HG03354 (cell line): ENCODE results near the gene FRAS1.
"Not testable (repeated sequence)": the region's sequence is repeated elsewhere in the genome, so short reads cannot be mapped to it uniquely, and the experiment has no call there.

Source experiments
- ATAC-seq: cut with Tn5 transposase; IDR thresholded peaks from one replicate; pipeline ENCODE4 v1.9.1; 2021; ENCODE audit warnings: mild to moderate bottlenecking; ENCODE audit not compliant: unreplicated experiment, poor library complexity, severe bottlenecking

The FRAS1 gene

GRCh38 chr4:78460368-78460767, 403.2 kb downstream of the FRAS1 start:
- ATAC-seq, result no peak

DNA sequence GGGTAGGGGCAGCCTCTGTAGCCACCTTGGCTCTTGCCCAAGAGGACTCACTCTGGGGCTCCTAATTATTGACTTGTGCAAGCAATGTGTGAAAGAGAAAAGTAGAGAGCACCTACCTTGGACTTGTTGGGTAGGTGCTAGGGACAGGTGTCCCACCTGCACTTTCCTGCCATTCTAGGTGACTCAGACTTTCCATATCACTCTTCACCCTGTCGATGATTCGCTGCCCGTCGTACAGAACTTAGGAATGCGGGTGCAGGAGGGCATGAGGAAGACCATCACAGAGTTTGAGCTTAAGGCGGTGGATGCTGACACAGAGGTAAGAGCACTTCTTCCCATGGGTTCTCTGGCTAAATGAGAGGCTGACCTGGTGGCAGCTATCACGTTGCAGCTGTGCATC, 407.1 kb downstream of the FRAS1 start:
- no peak for ATAC-seq

DNA sequence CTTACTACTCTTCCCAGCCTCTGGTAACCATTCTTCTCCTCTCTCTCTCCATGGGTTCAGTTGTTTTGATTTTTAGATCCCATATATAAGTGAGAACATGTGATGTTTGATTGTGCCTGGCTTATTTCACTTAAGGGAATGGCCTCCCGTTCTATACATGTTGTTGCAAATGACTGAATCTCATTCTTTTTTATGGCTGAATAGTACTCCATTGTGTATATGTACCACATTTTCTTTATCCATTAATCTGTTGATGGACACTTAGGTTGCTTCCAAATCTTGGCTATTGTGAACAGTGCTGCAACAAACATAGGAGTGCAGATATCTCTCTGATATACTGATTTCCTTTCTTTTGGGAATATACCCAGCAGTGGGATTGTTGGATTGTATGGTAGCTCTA, 410.1 kb downstream of the FRAS1 start:
- ATAC-seq, result not testable (repeated sequence)

GRCh38 chr4:78468272-78468671, 411.1 kb downstream of the FRAS1 start:
- no peak for ATAC-seq

DNA sequence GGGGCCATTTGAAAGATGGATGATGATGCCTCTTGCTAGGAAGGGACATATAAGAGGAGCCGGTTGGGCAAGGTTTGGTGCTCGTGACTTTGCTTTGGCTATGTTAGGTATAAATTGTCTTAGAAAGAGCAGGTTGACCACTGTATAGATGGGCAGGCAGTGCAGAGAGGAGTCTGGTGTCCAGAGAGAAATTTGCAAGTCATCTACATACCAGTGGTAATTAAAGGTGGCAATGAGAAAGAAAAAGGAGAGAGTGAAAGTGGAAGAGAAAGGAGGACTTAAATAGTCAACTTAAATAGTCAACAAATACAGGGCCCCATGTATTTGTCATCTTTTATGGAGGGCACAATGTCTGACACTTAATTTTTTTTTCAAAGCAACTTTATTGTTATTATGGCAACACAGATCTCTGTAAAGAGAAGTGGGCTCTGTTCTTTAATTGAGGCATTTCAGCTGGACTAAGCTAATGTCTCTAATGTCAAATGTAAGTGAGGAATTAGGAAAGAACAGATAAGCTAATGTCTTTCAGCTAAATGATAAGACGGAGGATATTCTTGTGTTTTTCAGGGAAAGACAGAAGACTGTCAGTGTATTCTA, 419.1 kb downstream of the FRAS1 start:
- ATAC-seq, result no peak

GRCh38 chr4:78477276-78477675, 420.2 kb downstream of the FRAS1 start:
- no peak for ATAC-seq

DNA sequence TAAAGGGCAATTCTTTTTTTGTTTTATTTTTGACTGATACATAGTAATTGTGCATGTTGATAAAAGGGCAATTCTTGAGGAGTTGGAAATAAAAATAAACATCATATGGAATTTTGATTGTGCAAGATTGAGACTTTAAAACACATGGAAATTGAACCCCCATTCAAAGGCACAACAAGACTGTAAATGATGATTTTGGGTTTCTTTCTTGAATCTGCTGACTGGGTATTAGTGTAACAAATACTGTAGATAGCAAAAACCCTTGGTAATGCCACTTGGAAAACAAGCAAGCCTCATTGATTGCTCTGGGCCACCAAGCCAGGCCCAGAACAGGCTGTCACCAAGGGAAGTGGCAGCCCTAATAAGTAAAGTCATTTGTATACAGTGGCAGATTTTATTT, 421.4 kb downstream of the FRAS1 start:
- no peak for ATAC-seq

DNA sequence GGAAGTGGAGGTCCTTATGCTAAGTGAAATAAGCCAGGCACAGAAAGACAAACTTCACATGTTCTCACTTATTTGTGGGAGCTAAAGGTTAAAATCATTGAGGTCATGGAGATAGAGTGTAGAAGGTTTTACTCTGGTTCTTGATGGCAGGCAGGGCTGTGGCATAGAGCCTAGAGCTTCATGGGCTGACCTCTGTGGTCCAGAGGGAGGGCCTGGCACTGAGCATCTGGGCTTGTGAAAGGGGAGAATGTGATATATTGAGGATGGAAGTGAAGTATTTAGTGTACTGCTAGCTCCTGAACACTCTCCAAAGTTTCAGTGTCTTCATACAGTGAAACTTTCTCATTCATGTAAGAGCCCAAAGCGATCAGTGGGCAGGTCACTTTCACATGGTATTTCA, 423.2 kb downstream of the FRAS1 start:
- no peak for ATAC-seq

- no peak for ATAC-seq
Measured at GRCh38 chr4:78481180-78481579, 424.1 kb downstream of the FRAS1 start.

GRCh38 chr4:78482281-78482680, 425.2 kb downstream of the FRAS1 start:
- ATAC-seq, result no peak

GRCh38 chr4:78483811-78484210, 426.7 kb downstream of the FRAS1 start:
- no peak for ATAC-seq

GRCh38 chr4:78484574-78484973, 427.5 kb downstream of the FRAS1 start:
- ATAC-seq, result no peak

- ATAC-seq, result no peak
Measured at GRCh38 chr4:78493731-78494130, 436.6 kb downstream of the FRAS1 start.

DNA sequence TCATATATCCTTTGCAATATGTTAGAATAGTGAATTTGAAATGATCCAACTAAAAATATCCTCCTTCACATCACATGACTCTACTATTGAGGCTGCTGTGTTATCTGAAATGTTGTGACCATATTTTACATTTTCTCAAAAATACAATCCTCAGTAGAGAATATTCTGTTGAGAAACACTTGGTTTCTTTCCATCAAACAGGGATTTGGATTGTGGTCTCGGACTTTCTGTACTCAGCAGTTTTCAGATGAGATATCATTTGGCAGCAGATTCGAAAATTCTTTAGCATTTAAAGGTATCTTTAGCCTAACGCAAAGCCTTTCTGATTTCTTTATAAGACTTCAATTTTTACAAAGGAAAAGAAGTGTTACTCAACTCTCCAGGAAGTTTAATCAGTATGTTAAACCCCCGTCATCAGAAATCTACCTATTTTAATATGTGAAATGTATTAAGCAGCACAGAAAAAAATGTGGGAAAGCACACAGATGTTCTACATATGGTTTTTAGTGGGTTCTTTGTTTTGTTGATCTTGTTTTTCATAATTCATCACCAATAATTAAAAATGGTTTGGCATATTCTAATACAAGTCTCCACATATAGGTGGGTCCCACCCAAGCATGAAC, 439.0 kb downstream of the FRAS1 start:
- no peak for ATAC-seq

- ATAC-seq, result not testable (repeated sequence)
Measured at GRCh38 chr4:78506260-78506659, 449.1 kb downstream of the FRAS1 start.

DNA sequence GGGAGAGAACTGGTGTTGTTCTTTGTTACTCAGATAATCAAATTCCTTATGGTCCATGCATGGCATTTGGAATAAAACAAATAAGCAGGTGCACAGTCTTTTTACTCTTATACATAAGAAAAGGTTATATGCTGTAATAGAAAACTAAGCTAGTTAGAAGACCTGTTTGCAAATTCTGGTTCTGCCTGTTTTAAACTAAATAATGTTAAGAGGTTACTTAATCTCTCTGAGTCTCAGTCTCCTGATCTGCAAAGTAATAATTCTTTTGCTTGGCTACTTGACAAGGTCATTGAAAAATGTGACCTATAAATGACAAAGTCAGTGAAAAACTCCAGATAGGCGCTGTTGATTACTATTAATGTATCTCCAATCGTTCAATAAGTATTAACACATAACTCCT, 451.9 kb downstream of the FRAS1 start:
- ATAC-seq, result no peak

DNA sequence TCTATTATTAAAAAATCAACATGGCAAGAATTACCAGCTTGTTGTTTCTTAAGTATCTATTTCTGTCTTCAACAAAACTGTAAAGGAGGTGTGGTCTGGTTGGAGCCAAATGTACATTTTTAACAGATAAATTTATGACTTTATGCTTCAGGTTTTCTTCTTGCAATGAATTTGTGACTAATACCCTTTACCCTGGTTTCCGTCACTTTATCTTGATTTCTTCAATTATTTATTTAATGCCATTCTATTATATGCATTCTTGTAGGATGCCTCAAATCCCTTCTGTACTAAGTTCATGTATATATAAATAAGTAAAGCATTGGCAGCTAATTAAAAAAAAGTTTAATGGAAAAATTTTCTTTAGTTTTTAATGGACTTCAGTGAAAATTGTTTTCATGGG, 453.0 kb downstream of the FRAS1 start:
- no peak for ATAC-seq

DNA sequence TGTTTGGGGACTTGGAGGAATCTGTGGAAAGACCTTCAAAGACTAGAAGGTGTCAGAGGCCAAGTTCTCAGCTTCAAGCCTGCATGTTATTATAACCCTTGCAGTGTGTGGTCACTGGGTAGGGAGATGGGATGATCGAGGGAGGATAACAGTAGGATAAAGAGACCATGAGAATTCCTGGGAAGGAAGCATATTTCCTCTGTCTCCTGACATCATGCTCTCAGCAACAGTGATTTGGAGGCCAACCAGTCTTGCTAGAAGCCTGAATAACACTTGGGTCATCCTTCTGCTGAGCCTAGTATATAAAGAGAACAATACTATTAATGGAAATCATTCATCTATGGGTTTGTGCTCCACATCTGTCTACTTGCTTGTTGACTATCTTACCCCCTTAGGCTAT, 453.6 kb downstream of the FRAS1 start:
- no peak for ATAC-seq

DNA sequence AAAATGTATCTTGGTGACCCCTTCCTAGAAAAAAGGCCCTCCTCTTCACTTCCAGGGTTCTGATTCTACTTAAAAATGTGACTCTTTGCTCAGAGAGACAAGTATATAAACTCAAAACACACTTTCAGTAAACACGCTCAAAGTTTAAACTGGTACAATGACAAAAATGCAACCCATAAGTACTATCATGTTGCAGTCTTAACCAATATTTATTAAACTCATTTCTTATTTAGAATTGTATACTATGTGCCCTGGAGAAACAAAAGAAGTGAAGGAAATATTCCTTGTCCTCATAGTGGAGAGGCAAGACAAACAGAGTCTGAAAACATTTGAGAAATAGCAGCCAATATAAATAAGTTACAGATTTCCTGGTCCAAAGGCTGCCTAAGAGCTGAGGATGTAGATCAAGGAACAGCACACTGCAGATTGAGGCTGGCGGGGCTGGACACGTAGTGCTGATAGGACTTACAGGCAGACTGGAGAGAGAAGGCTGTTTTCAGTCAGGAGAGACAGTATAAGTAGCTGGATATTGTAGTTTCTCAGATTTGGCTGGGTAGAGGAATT, 455.3 kb downstream of the FRAS1 start:
- no peak for ATAC-seq

DNA sequence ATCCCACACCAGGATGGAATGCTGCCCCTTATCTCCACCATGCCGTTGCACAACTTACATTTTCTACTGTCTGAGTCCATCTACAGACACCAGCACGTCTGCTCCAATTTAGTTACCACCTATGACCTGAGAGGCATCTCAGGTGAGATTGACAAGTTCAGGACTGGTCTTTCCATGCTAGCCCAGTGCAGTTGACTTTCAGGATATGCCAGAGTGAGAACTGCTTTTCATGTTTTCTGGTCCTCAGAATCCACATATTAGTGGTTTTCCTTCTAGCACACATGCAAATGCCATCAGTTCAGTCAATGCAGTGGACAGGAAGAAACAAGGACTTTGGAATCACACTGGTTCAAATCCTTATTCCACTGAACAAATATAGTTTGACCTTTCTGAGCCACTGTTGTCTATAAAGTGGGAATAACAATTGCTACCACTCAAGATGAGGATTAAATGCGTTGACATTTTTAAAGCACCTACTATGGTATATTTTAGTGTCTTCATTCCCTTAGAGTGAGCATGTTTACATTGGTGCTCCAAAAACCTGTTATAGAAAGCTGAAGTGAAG, 456.4 kb downstream of the FRAS1 start:
- no peak for ATAC-seq

GRCh38 chr4:78517050-78517652, 460.0 kb downstream of the FRAS1 start:
- no peak for ATAC-seq
